Omental fat pad (tissue), 4 donors: Measurements from ENCODE around the gene FETUB. TPM values are rescaled to one million over a fixed set of nuclear protein-coding genes. Genes with fewer than 3 reads are reported as not detected.
"Not testable (repeated sequence)": the region's sequence is repeated elsewhere in the genome, so short reads cannot be mapped to it uniquely, and the experiment has no call there.

Experiments used
- ATAC-seq: fragments of 150-250 bp; one replicate; pipeline ENCODE4 v1.9.1; 2016; ENCODE audit warnings: mild to moderate bottlenecking, moderate library complexity; ENCODE audit not compliant: low FRiP score
- DNase-seq: peaks from one replicate; pipeline ENCODE4 v3.0.0-alpha.2; 2019; ENCODE audit warnings: low spot score
- CTCF ChIP-seq, 3 donors: fragments of 450-650 bp; IDR thresholded peaks; one replicate each; pipeline ENCODE4 v1.5.1; 2016 to 2017; ENCODE audit warnings: antibody characterized with exemption in 3 of 3, mild to moderate bottlenecking in 3 of 3, moderate library complexity in 2 of 3
- total RNA-seq, 4 donors: library from RNA; depleted of rRNA; stranded (reverse); fragments of >200 nt; gene quantifications; one replicate each; pipeline ENCODE4 v1.1.0, GENCODE V29; 2016

Gene FETUB
- total RNA-seq, 4 donors from 2014 or later = not detected

DNA sequence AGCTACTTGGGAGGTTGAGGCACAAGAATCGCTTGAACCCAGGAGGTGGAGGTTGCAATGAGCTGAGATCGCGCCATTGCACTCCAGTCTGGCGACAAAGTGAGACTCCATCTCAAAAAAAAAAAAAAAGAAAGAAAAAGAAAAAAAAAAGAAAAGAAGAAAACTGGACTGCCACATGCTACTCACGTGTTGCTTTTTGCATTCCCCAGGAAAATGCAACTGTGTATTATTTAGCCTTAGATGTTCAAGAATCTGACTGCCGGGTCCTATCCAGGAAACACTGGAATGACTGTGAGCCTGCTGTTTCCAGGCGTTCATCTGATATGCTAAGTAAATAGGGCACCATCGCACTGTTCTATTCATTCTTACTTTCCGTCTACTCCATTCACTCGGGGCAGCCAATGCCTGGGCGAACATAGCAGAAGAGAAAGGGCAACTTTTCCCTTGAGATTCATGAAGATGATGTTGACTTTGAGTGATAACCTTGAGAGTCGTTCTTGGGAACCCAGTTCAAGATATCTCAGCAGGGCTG, 47.0 kb downstream of the FETUB start:
- TF ChIP-seq CTCF (IDR thresholded peaks at IDR 0.05) = no peak
- no peak for ATAC-seq
- no peak for DNase-seq

DNA sequence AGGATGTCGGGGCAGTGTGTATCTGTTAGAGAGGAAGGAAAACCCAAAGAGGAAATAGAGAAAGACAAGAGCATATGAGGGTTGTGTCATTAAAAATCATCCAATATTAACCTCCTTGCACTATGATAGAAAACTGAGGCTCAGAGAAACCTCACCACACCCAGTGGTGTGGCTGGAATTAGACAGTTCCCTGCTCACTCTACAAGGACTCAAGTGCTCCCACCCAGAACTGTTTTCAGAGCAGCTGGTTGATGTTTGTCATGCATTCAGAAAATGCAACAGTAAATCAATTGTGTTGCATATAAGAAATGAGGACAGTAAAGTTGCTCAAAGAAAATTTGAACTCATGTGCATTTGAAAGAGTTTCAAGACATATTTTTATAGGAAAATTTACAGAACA, 50.1 kb downstream of the FETUB start:
- DNase-seq, ATAC-seq: not testable (repeated sequence)

GRCh38 chr3:186691676-186692075, 51.5 kb downstream of the FETUB start:
- ATAC-seq (no peak), DNase-seq (no peak)
- no peak for TF ChIP-seq CTCF (IDR thresholded peaks at IDR 0.05)

GRCh38 chr3:186693843-186694242, 53.6 kb downstream of the FETUB start:
- TF ChIP-seq CTCF (IDR thresholded peaks at IDR 0.05) = no peak
- DNase-seq (no peak), ATAC-seq (no peak)

DNA sequence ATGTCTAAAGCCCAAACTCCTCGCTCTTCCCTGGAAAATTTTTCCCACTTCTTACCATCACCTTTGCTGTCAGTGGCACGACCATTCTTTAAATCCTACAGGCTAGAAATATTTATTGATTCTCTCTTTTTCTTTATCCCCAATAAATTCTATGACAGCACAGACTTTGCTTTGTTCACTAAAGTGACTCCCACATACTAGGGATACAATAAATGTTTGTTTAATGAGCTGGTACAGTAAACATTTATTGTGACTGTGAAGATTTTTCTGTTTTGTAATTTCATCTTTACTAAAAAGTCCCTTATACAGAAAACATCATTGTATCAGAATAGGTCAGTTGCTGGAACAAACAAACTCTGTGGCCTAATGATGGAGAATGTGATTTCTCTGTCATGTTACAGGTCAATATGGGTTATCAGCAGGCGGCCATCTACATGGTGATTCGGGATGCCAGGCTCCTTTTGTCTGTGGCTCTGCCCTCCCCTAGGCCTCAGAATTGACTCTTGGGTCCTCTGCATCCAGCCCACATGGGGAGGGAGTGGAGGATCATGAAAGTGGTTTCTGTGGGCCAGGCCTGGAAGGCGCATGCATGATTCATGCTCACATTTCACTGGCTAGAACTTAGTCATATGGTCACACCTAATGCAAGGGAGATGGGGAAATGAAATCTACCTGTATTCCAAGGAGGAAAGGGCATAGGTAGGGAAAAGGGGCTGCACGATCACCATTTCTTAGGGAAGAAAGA, 54.3 kb downstream of the FETUB start:
- TF ChIP-seq CTCF (IDR thresholded peaks at IDR 0.05) = no peak
- no peak for ATAC-seq

GRCh38 chr3:186696522-186696921, 56.3 kb downstream of the FETUB start:
- DNase-seq = no peak
- ATAC-seq = no peak
- no peak for TF ChIP-seq CTCF (IDR thresholded peaks at IDR 0.05)

More for the DNA sequence above, 54.3 kb downstream of the FETUB start:
- no peak for DNase-seq

GRCh38 chr3:186697510-186697909, 57.3 kb downstream of the FETUB start:
- no peak for DNase-seq
- no peak for ATAC-seq

More at GRCh38 chr3:186697510-186697909, 57.3 kb downstream of the FETUB start:
- TF ChIP-seq CTCF (IDR thresholded peaks at IDR 0.05) = no peak
